HFFc6 (cell line): ENCODE results near the gene CDH5. TPM values are rescaled to one million over a fixed set of nuclear protein-coding genes. Genes with fewer than 3 reads are reported as not detected.

Experiments
- DNase-seq: peaks from one replicate; pipeline ENCODE4 v3.0.0-alpha.2; 2018
- H3K27ac Mint-ChIP-seq: 2 replicates; pipeline ENCODE4 v1.8.0; 2020; ENCODE audit warnings: mild to moderate bottlenecking, mixed read lengths
- H3K27me3 Mint-ChIP-seq: 2 replicates; pipeline ENCODE4 v1.8.0; 2021; ENCODE audit warnings: mild to moderate bottlenecking, moderate library complexity, mixed read lengths; ENCODE audit not compliant: insufficient read depth
- H3K36me3 Mint-ChIP-seq: 2 replicates; pipeline ENCODE4 v1.8.0; 2021; ENCODE audit warnings: low read depth, mixed read lengths
- H3K4me1 Mint-ChIP-seq: 2 replicates; pipeline ENCODE4 v1.8.0; 2020; ENCODE audit warnings: low read depth, mixed read lengths
- H3K4me3 Mint-ChIP-seq: 2 replicates; pipeline ENCODE4 v1.8.0; 2020; ENCODE audit warnings: mild to moderate bottlenecking, moderate library complexity, mixed read lengths
- H3K9me3 Mint-ChIP-seq: 2 replicates; pipeline ENCODE4 v1.8.0; 2020; ENCODE audit warnings: mild to moderate bottlenecking, mixed read lengths
- CTCF ChIP-seq: fragments of 200-600 bp; sonication (generic); IDR thresholded peaks from 2 replicates; pipeline ENCODE4 v1.5.0; 2021; ENCODE audit warnings: antibody characterized with exemption, mild to moderate bottlenecking
- long read RNA-seq: library from polyadenylated mRNA; unstranded; transcript quantifications from one replicate; pipeline ENCODE4 v2.0.0, GENCODE V29; 2019
- total RNA-seq, 6 experiments: library from RNA; stranded (reverse); fragmentation: NEBNext Ultra II Directional; extraction: Animal tissue kit (Norgen Biotek cat#: 25700); gene quantifications; 2 replicates in 1 of 6; 3 replicates in 5 of 6; pipeline ENCODE4 v1.2.3, GENCODE V29; 2021

Gene CDH5, protein sequence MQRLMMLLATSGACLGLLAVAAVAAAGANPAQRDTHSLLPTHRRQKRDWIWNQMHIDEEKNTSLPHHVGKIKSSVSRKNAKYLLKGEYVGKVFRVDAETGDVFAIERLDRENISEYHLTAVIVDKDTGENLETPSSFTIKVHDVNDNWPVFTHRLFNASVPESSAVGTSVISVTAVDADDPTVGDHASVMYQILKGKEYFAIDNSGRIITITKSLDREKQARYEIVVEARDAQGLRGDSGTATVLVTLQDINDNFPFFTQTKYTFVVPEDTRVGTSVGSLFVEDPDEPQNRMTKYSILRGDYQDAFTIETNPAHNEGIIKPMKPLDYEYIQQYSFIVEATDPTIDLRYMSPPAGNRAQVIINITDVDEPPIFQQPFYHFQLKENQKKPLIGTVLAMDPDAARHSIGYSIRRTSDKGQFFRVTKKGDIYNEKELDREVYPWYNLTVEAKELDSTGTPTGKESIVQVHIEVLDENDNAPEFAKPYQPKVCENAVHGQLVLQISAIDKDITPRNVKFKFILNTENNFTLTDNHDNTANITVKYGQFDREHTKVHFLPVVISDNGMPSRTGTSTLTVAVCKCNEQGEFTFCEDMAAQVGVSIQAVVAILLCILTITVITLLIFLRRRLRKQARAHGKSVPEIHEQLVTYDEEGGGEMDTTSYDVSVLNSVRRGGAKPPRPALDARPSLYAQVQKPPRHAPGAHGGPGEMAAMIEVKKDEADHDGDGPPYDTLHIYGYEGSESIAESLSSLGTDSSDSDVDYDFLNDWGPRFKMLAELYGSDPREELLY
- not detected for total RNA-seq
- long read RNA-seq: 0 reads

- no peak for TF ChIP-seq CTCF
- H3K9me3 Mint-ChIP-seq: no peaks in the 10 kb centered on the region
- peaks cover 38% of the 10 kb centered on the region for H3K27me3 Mint-ChIP-seq
- H3K36me3 Mint-ChIP-seq: no peaks in the 10 kb centered on the region
- no peak within 1 kb of the TSS for H3K27ac Mint-ChIP-seq
- no peak within 1 kb of the TSS for H3K4me3 Mint-ChIP-seq
- peaks cover 11% of the 10 kb centered on the region; the same call in 1 of the 2 replicates for H3K4me1 Mint-ChIP-seq
- DNase-seq: no peak
These were observed at the start of gene CDH5 for GRCh38 chr16:66366433-66367299. TSS of gene CDH5 (plus strand) at chr16:66366691. CDS start at chr16:66379338, 12,647 bp downstream.

DNA sequence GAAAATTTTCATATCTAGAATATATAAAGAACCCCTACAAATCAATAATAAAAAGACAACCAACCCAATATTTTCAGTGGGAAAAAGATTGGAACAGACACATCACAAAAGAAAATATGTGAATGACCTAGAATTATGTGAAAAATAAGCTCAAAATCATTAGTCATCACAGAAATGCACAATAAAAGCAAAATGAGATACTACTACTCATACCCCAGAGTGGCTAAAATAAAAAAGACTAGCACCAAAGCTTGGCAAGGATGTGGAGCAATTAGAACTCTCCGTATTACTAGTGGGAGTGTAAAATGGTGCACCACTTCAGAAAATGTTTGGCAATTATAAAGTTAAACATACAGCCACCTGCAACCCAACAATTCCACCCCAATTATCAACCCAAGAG lies 48.0 kb upstream of the CDH5 start:
- H3K4me3 Mint-ChIP-seq: no peak overlapping the region
- no peak for TF ChIP-seq CTCF

DNA sequence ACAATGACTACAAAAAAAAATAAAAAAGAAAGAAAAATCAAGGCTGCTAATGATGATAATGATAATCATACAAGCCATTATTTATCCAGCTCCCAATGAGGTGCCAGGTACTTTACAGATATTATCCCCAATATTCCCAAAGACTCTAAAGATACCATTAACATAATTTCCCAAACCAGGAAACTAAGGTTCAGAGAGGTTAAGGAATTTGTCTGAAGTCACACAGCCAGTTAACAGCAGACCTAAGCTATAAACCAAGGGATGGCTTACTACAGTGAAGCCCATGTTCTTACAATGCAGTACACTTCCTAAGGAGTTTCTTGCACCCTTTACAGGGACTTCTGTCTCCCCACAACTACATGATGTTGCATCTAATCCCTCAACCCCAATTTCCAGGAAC lies 45.7 kb upstream of the CDH5 start:
- DNase-seq: no peak
- TF ChIP-seq CTCF: no peak
- Mint-ChIP-seq H3K9me3 (no peaks in the 10 kb centered on the region), H3K27ac (no peak overlapping the region), H3K27me3 (peaks cover 37% of the 10 kb centered on the region), H3K4me1 (no peaks in the 10 kb centered on the region), H3K36me3 (no peaks in the 10 kb centered on the region), H3K4me3 (no peak overlapping the region)

More for the DNA sequence above, 48.0 kb upstream of the CDH5 start:
- Mint-ChIP-seq H3K27me3 (peaks cover 33% of the 10 kb centered on the region), H3K9me3 (no peaks in the 10 kb centered on the region), H3K4me1 (no peaks in the 10 kb centered on the region), H3K36me3 (no peaks in the 10 kb centered on the region), H3K27ac (no peak overlapping the region)
- no peak for DNase-seq

- Mint-ChIP-seq H3K9me3 (no peaks in the 10 kb centered on the region), H3K27me3 (peaks cover 42% of the 10 kb centered on the region), H3K4me3 (no peak overlapping the region), H3K27ac (no peak overlapping the region), H3K4me1 (no peaks in the 10 kb centered on the region), H3K36me3 (no peaks in the 10 kb centered on the region)
- DNase-seq: no peak
- TF ChIP-seq CTCF: no peak
These were observed 44.3 kb upstream of the CDH5 start for GRCh38 chr16:66322174-66322573.

DNA sequence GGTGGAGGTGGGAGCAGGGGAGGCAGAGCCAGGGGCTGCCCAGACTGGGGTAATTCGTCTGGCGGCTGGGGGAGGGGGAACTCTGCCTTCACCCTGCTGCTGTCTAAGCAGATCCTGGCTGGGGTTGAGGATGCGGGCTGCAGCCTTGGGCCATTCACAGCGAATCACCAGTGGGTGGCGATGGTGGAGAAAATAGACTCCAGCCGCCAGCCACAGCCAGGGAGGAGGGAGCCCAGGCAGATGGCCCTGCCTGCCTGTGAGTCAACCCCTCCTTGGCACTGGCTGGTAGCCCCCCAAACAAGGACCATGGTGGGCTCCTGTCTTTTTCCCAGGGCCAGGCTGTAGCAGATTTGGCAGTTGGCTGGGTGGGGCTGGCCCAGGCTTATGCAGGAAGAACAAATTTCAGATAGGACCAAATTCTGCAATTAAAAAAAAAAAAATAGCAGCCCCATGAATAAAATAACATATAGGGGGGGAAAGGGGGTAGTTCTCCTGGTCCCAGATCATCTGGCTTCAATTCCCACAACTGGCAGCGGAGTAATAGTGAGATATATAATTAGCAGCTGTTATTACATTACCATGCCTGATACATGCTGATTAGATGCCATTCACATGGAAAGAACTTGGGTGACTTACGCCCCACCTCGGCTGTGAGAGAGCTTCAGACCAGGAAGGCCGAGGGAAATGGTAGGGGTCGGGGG lies 41.5 kb upstream of the CDH5 start:
- Mint-ChIP-seq H3K4me3 (no peak overlapping the region), H3K27me3 (peaks cover 42% of the 10 kb centered on the region), H3K9me3 (no peaks in the 10 kb centered on the region), H3K4me1 (no peaks in the 10 kb centered on the region), H3K27ac (no peak overlapping the region), H3K36me3 (no peaks in the 10 kb centered on the region)
- peak; percentile 51 for TF ChIP-seq CTCF
- DNase-seq: peak; percentile 29
